DMS53 treated with DMSO at 0.1 percent for 48 hours (cell line): ENCODE results near the gene DTL.

Experiments used
- DNase-seq: peaks from one replicate; lab custom pipeline; 2025; ENCODE audit not compliant: unreplicated experiment; lab: John Stamatoyannopoulos, UW

The DTL gene

DNA sequence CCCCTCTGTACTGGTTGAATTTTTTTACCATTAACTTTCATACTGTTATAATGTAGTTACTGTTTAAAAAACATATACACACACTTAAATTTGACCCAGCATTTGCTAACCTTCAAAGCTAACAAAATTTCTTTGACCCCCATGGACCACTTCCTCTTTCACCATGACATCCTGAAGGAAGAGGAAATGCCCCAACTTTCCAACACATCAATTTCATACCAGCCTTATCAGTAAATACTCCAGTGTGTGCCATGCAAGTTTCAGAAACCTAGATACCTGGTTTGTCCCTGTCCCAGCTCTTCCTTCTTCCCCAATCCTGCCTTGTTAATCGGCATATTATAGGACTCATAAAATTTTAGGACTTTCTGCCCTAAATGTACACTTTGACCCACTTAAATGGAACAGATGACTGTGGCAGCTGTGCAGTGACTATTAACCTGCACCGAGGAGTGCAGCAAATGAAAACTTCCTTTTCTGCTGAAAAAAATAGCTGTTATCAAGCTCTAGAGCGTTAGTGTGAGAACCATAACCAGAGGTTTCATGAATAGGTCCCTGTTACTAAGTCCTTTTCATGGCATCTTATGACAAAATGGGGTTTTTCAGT lies 54.1 kb downstream of the DTL start:
- DNase-seq, result no peak

- DNase-seq, result no peak
Observed at GRCh38 chr1:212091438-212092121, 56.0 kb downstream of the DTL start.

- no peak for DNase-seq
Observed at GRCh38 chr1:212097360-212097759, 61.8 kb downstream of the DTL start.

DNA sequence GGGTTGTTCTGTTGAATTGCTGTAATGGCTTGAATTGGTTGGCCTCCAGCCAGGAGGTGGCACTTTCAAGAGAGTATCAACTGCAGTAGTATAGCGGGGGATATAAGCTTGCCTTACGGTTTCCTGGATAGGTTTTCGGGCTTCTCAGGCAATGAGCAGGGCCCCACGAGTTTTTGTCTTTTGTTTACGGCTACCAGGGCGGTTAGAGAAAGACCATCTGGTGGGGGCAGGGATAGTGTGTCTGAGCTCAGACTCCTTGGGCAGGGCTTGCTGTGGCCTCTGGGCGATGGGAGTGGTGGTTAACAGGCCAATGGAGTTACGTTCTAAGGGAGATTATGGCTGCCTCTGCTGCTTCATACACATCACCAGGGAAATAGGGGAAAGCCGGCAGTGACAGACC lies 62.8 kb downstream of the DTL start:
- DNase-seq, result no peak

DNA sequence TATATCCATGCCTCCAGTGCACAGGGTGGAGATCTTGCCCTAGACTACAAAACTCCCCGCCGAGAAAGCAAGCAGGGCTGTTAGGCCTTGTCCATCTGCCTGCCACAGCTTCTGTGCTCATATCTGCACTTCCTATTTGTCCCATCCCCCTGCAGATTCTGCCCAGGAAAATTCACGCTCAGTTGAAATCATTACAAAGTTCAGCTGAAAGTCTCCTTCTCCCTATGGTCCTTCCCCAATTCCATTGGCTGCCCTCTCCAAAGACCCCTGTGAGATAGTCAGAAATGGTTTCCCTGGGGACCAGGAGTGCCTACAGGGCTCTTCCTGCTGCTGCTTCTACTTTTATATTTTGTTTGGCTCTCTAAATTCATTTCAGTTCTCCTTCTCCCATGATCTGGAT lies 63.2 kb downstream of the DTL start:
- no peak for DNase-seq

- DNase-seq, result no peak
Observed at GRCh38 chr1:212101251-212101650, 65.7 kb downstream of the DTL start.

DNA sequence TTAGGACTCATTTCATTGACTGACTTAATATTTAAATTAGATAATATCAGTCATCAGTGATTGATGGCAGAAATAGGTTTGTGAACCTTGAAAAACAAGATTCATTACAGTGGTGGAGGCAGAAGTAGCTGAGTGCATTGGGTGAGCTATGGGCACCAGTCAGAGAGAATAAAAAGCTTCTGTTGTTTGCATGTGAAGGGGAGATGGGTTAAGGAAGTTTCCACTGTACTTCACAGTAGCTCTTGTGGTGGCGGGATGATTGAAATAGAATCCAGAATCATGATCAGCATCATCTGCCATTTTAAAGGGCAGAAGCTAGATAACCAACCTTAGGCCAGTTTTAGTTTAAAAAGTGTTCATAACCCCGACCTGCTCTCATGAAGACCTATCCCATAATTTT lies 66.2 kb downstream of the DTL start:
- DNase-seq, result no peak

- no peak for DNase-seq
Observed at GRCh38 chr1:212104586-212105325, 69.2 kb downstream of the DTL start.

- DNase-seq, result no peak
Observed at GRCh38 chr1:212106286-212106792, 70.8 kb downstream of the DTL start.

DNA sequence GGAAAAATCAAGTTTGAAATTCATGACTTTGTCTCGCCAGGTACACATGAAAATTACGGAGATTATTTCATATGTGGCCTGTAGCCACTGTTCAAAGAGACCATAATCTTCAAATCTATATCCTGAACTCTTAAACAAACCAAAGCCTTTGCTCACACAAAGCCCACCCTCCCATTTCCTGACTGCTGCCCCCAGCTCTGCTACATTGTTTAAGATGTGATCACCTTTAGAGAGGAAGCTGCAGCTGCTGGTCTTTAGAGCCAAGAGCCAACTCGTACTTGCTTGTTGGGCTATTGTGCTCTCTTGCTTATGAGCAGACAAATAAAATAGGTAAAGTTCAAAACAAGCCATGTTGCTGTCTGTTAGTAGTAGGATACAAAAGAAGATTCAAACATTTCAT lies 71.9 kb downstream of the DTL start:
- DNase-seq, result no peak

GRCh38 chr1:212108187-212108586 lies 72.6 kb downstream of the DTL start:
- DNase-seq, result no peak

GRCh38 chr1:212108981-212109380 lies 73.4 kb downstream of the DTL start:
- no peak for DNase-seq

GRCh38 chr1:212109728-212110127 lies 74.2 kb downstream of the DTL start:
- no peak for DNase-seq

DNA sequence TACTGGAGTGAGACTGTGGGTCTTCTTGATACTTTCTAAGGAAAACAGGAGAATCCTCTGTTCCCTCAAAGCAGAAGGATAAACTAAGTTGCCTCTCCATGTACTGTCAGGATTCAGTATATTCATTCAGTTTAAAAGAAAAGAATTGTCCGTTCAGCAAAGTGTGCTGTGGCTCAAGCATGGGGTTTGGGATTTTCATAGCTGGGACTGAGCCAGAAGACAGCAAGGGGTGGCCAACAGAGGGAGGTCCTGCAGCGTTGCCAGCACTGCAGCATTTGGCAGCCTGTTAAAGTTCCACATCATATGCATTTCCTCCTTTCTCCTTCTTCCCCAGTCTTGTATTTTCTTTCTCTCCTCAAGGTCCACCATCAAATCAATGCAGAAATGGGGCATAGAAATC lies 75.1 kb downstream of the DTL start:
- DNase-seq, result no peak

GRCh38 chr1:212111536-212111935 lies 76.0 kb downstream of the DTL start:
- DNase-seq, result no peak

DNA sequence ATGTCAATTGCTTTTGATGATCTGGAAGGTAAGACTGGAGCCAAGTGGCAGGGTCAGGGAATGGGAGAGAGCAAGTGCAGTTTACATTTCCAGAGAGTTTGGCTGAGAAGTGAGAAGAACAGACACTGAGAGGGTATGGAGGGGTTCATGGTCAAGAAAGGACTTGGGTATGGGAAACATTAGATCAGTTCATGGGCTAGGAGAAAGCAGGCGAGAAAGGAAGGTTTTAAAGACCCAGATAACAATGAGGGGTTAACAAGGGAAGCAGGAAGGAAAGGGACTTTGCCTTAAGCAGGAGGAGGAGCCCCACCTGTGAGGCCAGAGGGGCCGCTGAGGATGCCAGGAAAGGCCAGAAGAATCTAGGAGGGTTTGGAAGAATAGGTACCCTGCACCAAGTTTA lies 78.2 kb downstream of the DTL start:
- no peak for DNase-seq

GRCh38 chr1:212118167-212118871 lies 82.8 kb downstream of the DTL start:
- DNase-seq, result no peak

GRCh38 chr1:212118872-212119260 lies 83.3 kb downstream of the DTL start:
- no peak for DNase-seq

GRCh38 chr1:212119397-212119837 lies 83.9 kb downstream of the DTL start:
- DNase-seq, result no peak

- DNase-seq, result no peak
Observed at GRCh38 chr1:212119863-212120262, 84.3 kb downstream of the DTL start.

DNA sequence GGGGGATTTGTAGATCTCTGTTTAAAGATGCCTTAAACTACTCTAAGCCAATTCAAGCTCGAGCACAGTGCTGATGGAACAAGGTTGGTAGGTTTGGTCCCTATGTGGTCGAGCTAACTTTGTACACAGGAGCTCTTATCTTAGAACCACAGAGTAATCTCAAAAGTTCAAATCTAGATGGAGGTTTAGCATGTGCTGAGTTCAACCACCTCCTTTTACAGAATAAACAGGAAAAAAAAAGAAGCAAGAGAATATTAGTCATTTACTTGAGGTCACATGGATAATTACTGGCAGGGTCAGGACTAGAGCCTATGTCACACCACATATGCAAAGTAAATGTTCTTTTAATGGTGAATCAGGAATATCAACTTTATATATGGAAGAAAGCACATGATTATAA lies 86.2 kb downstream of the DTL start:
- no peak for DNase-seq
